KG1 (cell line): Measurements from ENCODE around the gene ENDOG.
"Not testable (repeated sequence)": the region's sequence is repeated elsewhere in the genome, so short reads cannot be mapped to it uniquely, and the experiment has no call there.

Experiments
- DNase-seq: peaks from one replicate; lab custom pipeline; 2025; lab: John Stamatoyannopoulos, UW

ENDOG gene

DNA sequence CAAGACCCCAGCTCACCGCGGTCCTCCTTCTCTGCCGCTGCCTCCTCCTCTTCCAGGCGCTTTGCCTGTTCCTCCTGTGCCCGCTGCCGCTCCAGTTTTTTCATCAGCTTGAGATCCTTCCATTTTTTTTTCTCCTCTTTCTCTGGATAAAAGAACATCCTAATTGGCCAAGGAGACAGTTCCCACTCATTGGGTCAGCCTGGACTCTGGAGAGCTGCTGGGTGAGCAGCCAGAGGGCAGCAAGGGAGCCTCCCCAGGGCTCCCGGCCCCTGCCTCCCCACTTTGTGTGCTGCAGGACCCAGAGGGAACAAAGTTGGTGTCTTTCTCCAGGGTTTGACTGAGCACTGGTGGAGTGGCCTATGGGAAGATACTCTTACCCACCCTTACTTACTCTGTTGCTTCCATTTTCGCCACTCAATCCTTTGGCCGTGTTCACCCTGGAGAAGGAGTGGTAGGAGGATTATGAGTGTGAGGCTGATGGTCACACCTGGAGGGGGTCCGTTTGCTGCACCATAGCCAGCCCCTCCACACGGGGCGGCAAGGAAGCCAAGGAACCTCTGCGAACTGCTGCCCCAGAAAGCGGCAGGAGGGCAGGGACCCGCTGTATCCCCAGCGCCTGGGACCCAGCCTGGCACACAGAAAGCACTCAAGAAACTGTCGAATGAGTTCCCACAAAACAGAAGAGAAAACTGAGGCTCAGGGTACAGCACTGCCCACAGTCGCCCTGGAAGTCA, 10.6 kb downstream of the ENDOG start:
- no peak for DNase-seq

GRCh38 chr9:128829477-128830251, 11.4 kb downstream of the ENDOG start, which contains the start of gene SPOUT1:
Gene SPOUT1, minus strand, starts transcription at chr9:128829794. Its CDS starts 14 bp downstream, at chr9:128829780.
- DNase-seq: peak; percentile 97

DNA sequence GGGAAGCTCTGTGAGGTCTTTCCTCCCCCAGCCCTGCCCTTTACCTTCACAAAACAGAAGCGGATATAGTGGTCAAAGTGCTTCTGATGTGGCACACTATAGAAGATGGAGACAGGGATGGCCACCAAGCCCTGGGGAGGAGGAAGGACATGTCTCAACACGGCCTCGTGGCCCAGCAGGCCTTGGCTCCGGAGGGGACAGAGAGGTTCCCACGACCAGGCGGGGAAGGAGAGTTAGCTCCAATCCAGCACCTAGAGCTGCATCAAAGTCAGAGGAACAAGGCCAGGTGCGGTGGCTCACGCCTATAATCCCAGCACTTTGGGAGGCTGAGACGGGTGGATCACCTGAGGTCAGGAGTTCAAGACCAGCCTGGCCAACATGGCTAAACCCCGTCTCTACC, 15.4 kb downstream of the ENDOG start:
- DNase-seq: no peak

- DNase-seq: no peak
Measured at GRCh38 chr9:128835246-128836210, 17.2 kb downstream of the ENDOG start.

- DNase-seq: no peak
Measured at GRCh38 chr9:128836509-128837145, 18.3 kb downstream of the ENDOG start.

DNA sequence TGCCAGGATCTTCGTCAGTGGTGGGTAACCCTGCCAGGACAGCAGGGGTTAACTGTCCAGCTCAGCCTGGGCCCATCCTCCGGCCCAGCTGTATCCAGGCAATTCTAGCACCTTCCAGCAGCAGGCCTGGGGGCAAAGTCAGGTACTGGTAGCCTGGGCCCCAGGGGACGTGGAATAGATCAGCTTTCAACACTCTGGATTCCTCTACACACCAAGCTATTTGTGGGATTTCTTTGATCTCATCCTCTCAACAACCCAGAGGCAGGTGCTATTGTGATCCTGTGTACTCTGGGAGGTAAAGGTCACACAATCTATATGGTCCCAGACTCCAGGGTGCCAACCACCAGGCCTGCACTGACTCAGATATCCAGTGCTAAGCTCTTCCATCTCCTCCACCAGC, 20.0 kb downstream of the ENDOG start:
- no peak for DNase-seq

- DNase-seq: no peak
Measured at GRCh38 chr9:128840524-128840923, 22.2 kb downstream of the ENDOG start.

DNA sequence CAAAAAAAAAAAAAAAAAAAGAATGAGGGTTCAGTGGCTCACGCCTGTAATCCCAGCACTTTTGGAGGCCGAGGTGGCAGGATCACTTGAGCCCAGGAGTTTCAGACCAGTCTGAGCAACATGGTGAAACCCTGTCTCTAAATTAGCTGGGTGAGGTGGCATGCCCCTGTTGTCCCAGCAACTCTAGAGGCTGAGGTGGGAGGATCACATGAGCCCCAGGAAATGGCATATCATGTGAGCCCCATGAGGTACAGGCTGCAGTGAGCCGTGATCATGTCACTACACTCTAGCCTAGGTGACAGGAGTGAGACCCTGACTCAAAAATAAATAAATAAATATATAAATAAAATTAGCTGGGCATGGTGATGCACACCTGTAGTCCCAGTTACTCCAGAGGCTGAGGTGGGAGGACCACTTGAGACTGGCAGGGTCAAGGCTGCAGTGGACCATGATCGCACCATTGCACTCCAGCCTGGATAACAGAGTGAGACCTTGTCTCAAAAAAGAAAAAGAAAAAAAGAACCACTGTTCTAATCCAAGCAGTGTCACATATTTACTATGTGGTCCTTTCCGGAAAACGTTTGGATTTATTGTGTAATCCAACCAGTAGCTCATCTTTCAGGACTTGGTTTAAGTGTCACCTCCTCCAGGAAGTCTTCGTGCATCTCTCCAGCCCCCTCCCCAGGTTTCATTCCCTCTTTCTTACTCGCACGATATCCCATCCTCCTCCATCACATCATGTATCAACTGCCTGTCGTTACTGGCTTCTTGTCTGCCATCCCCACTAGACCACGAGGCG, 23.6 kb downstream of the ENDOG start:
- no peak for DNase-seq

DNA sequence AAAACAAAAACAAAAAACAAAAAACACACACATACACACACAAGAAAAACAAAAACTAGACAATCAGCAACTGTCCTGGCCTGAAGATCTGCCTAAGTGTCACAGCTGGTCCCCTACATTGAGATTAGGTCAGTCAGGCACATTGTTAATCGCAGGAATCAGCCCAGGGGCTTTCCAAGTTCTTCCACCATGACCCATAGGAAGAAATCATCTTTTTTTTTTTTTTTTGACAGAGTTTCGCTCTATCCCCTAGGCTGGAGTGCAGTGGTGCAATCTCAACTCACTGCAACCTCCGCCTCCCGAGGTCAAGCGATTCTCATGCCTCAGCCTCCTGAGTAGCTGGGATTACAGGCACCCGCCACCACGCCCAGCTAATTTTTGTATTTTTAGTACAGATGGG, 24.9 kb downstream of the ENDOG start:
- DNase-seq: not testable (repeated sequence)

- no peak for DNase-seq
Measured at GRCh38 chr9:128845186-128845931, 27.1 kb downstream of the ENDOG start.

GRCh38 chr9:128846680-128847030, 28.4 kb downstream of the ENDOG start:
- DNase-seq: no peak

DNA sequence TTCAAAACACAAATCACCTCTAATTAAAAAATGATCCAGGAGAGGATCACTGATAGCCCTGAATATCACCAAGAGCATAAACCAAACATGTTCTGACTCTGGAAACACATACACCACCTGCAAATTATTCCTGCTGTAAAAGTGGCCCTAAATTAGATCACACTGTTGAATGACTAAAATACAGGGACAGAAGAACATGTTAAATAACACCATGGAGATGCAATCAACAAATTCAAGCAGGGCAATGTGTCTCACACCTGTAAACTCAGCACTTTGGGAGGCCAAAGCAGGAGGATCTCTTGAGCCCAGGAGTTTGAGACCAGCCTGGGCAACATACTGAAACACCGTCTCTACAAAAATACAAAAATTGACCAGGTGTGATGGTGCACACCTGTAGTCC, 29.5 kb downstream of the ENDOG start:
- no peak for DNase-seq

GRCh38 chr9:128851024-128851423, 32.7 kb downstream of the ENDOG start:
- DNase-seq: not testable (repeated sequence)

- peak; percentile 10 for DNase-seq
Measured at GRCh38 chr9:128851779-128852600, 33.7 kb downstream of the ENDOG start.

DNA sequence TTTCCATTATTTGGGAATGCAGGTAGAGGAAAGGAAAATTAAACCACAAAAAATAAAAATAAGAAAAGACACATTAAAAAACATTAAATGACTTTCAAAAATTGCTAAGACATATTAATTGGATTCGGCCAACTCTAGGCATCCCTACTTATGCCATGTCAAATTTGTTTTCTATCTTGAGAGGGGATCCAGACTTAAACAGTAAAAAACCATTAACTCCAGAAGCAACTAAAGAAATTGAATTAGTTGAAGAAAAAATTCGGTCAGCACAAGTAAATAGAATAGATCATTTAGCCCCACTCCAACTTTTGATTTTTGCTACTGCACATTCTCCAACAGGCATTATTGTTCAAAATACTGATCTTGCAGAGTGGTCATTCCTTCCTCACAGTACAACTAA, 34.3 kb downstream of the ENDOG start:
- DNase-seq: not testable (repeated sequence)

- not testable (repeated sequence) for DNase-seq
Measured at GRCh38 chr9:128854454-128854853, 36.2 kb downstream of the ENDOG start.

- DNase-seq: not testable (repeated sequence)
Measured at GRCh38 chr9:128858476-128858875, 40.2 kb downstream of the ENDOG start.

- DNase-seq: no peak
Measured at GRCh38 chr9:128860937-128861336, 42.6 kb downstream of the ENDOG start.

GRCh38 chr9:128861501-128861900, 43.2 kb downstream of the ENDOG start:
- DNase-seq: no peak
